ENCODE results near the gene KCNMB3.
"Not testable (repeated sequence)": the region's sequence is repeated elsewhere in the genome, so short reads cannot be mapped to it uniquely, and the experiment has no call there.

KCNMB3 gene

GRCh38 chr3:179250803-179251476 is at the start of gene KCNMB3:
TSS of gene KCNMB3 (minus strand) at chr3:179251114. CDS start at chr3:179250990, 124 bp downstream.
- no peak for DNase-seq

- no peak for DNase-seq
Measured at GRCh38 chr3:179299999-179300613, 49.2 kb upstream of the KCNMB3 start.

- no peak for DNase-seq
Measured at GRCh38 chr3:179299316-179299715, 48.4 kb upstream of the KCNMB3 start.

DNA sequence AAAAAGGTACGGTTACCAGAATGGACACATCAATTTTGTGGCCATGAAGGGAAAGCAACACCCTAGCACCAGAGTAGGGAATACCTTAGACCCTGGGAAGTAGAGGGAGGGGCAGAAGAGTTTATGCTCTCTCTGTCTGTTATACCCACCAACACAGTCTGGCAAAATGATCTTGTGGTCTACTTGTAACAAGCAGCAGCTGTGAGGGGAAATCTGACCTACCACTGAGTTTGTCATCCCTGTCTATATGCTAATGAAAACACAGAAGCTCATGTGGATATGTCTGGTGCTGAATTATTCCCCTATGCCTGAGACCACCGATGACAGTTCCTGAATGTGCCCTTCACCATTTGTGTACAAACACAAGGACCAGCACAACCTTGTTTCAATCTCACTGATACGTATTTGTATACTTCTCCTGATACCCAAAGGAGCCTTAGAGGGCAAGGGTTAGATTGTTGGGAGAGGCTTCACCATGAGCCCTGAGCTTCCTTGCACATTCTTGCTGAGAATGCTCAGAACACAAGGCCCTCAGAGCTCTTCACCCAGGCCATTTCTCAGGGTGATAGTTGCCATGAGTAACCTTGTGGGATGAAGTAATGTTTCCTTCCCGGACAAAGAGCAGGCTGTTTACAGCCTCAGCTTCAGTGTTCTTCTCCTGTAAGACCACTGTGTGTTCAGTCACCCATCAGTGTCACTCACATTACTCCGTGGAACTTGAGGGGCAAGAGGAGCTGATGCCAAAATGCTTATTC is 47.2 kb upstream of the KCNMB3 start:
- no peak for DNase-seq

DNA sequence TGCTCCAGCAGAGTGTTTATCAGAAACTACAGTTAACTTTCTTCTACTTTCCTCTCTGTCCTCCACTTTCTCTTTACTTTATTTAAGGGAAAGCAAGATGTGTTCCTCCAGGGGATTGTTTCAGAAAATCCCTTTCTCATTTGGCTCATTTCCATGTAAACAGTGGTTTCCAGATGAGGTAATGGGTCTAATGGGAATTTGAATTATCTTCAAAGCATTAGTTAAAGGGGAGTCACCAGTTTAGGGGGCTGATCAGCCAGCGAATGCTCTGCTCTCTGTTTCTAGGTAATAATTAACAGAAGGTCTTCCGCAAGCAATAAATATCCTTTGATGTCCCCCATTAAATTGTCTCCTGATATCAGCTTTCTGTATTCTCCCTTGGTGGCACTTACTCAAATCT is 41.5 kb upstream of the KCNMB3 start:
- no peak for DNase-seq

GRCh38 chr3:179289295-179289694 is 38.4 kb upstream of the KCNMB3 start:
- no peak for DNase-seq

DNA sequence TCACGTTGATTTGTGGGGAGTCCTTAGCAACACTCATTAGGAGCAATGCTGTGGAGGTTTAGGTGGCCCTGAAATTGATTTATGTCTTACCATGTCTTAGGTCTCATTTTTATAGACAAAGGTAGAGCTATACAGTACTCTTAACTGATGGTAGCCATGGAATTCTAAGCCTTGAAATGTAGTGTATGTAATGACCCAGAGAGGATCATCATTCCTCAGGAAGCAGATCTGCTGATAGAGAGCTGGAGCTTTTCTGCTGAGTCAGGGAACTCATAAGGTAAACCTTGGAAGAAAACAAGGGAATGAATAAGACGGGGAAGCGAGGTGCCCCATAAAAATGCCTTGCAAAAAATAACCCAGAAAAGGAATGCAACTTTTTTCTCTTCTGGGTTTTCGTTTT is 37.9 kb upstream of the KCNMB3 start:
- no peak for DNase-seq

DNA sequence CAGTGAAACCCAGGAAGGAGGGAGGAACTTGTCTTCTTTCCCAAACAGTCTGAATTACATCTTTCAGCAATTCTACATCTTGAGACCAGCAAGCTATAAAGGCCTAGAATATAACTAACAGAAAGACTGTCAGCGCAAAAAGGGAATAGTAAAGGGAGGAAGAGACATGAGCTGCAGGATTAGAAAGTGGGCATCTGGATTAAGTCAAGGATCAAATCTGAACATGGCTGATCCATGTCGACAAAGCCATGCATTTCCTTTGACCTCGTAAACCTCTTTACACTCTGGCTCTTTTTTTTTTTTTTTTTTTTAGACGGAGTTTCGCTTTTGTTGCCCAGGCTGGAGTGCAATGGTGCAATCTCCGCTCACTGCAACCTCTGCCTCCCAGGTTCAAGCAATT is 35.4 kb upstream of the KCNMB3 start:
- DNase-seq: no peak

GRCh38 chr3:179281825-179282224 is 30.9 kb upstream of the KCNMB3 start:
- no peak for DNase-seq

GRCh38 chr3:179279837-179280236 is 28.9 kb upstream of the KCNMB3 start:
- DNase-seq: no peak

DNA sequence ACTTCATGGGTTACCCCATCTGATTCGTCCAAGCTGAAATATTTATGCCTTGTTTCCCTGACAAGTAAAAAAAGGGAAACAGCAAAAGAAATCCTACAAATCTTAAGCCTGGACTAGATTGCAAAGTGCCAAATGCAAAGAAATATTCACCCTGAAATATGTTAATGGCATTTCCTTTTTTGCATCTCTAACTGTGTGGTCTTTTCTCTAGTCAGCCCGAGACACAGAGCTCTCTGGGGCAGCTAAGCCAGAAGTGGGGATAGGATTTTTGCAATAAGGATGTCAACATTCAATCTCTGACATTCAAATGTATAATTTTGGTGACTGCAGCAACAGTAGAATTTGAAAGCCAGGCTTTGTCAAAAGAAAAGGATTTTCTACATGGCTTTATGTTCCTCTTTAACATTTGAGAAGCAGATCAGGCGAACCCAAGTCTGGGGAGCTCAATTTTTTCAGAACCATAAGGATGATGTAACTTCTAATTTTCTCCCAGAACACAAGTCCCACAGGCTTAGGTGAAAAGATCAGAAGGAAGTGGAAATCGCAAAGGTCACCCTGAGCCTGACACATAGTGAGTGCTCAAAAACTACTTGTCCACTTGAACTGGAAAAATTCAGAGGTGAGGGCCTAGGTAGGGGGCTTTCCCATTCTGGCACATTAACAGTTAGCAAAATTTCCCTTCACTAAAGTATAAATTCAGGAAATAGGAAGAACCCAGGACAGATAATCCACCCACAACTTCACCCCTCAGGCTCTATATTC is 28.2 kb upstream of the KCNMB3 start:
- no peak for DNase-seq

DNA sequence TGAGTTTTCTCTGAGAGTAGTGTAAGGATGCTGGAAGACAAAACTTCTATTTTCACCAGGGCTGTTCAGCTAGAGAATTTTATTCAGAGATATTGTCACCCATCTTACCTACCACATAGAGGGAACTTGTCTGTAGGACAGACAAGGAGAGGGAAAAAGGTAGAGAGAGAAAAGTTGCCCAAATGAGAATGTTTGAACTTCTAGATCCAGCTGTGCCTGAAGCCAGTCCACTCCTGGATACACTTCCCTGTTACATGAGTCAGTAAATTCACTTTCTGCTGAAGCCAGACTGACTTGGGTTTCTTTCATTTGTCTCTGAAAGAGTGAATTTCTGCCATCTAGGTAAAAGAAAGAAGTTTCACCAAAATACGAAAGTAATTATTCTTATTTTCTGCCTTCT is 27.2 kb upstream of the KCNMB3 start:
- no peak for DNase-seq

- DNase-seq: no peak
Measured at GRCh38 chr3:179276743-179277142, 25.8 kb upstream of the KCNMB3 start.

DNA sequence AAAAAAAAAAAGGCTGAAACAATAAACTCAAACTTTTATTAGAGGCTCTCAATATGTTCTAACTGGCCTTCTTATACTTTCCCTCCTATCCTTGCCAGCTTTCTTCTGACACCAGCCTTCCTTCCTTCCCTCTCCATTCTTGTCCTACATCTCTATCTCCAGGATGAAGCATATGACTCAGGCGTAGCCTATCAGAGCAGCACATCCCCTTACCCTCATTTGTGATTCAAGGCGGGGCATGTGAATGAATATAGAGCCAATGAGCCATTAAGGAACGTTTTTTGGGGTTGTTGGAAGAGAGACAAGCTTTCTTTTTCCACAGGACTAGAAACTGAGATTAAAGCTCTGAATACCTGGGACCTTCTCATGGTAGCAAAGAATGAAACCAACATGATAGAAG is 25.1 kb upstream of the KCNMB3 start:
- DNase-seq: no peak

- not testable (repeated sequence) for DNase-seq
Measured at GRCh38 chr3:179274434-179274833, 23.5 kb upstream of the KCNMB3 start.

DNA sequence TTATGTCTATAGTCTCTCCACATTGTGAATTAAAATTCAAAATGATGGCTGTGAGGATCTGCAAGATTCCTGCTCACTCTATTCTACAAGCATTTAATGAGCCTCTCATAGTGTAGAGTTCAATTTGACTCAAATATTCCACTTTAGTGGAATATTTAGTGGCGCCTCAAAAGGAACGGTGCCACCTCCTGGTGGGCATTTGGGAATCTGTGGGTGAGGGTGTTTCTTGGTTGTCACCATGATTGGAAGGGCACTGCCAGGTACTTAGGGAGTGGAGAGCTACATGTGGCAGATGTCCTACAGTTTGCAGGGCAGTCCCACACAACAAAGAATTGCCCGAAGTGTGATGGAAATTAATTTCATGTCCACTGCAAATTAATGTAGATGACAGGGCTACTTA is 21.5 kb upstream of the KCNMB3 start:
- DNase-seq: no peak

DNA sequence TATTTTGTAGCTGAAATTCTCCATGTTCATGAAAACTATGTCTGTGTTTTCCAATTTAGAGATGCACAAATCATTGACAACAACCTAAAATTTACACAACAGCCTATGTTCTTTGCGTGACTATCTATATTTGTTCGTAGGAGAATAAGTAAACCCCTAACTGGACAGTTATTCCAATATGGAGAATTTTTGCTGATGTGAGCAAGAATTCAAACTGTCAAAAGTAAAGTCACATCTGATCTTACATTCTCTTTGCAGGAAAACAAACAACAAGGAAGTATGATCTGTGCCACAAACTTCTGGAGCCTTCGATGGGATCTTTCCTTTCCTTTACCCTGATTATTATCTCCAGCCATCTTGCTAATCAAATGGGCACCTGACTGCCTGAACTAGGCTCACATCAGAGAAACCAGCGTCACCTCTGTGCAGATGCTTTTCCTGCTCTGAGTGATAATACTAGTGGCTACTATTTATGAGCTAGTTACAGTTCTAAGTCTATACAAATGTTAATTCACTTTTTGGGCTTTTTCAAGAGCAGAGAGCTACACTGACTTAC is 18.3 kb upstream of the KCNMB3 start:
- DNase-seq: no peak

DNA sequence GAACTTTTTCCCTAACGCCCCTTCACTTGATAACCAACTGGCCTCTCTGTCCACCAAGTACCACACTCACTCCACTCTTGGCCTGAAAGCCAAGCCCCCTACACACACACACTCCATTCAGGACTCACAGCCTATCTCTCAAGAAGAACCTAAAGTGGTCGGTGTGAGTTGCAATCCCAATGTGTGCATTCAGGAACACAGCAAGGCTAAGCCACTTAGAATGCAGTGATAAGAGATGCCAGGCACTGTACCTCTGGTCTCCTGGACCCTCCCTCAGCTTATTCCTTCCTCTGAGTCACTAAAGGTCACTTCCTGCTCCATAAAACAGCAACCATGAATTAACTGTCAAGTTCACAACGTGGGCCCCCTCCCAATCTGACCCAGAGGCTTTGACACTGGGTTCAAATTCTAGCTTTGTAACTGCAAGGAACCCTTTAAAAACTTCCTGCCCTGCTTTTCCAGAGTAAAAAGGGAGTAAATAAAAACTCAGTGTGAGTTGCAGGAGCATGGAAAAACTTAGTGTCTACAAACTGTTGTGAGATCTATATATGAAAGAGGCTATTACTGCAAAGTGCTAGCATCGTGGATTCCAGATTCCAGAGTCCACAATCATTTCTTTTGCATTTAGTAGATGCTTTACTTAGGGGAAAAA is 17.6 kb upstream of the KCNMB3 start:
- no peak for DNase-seq

GRCh38 chr3:179266701-179267211 is 15.8 kb upstream of the KCNMB3 start:
- DNase-seq: no peak

GRCh38 chr3:179265875-179266274 is 15.0 kb upstream of the KCNMB3 start:
- DNase-seq: no peak

DNA sequence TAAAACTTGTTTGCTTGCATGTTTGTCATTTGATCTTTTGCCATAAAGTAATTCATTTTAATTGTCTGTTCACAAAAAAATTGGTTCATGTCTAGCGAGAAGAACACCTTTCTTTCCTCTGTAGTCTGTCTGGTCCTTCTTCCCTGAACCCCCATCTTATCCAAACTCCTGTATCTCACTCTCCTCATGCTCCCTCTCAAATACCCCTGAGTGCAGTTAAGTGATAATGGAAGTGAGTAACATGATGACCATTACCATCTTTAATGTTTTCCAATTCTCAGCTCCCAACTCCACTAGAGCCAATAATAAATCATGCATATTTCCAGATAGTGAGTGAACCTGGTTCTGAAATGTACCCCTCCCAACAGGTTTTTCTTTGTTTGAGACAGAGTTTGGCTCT is 14.2 kb upstream of the KCNMB3 start:
- DNase-seq: no peak

GRCh38 chr3:179264449-179264848 is 13.5 kb upstream of the KCNMB3 start:
- no peak for DNase-seq

Measured in stimulated activated CD8-positive, alpha-beta memory T cell treated with anti-CD3 and anti-CD28 coated beads, Interleukin-4, amount 100 ng/mL, for 48 hours (primary cell).